GM21529 (cell line): Measurements from ENCODE around the gene TREH.

Source experiments
- ATAC-seq: cut with Tn5 transposase; IDR thresholded peaks from one replicate; pipeline ENCODE4 v1.9.1; 2021; ENCODE audit not compliant: unreplicated experiment

TREH gene

GRCh38 chr11:118651820-118652219 lies 27.6 kb downstream of the TREH start:
- ATAC-seq = no peak

GRCh38 chr11:118650366-118650765 lies 29.1 kb downstream of the TREH start:
- no peak for ATAC-seq

GRCh38 chr11:118649941-118650340 lies 29.5 kb downstream of the TREH start:
- ATAC-seq = no peak

GRCh38 chr11:118648291-118648690 lies 31.2 kb downstream of the TREH start:
- ATAC-seq = no peak

- ATAC-seq = no peak
Observed at GRCh38 chr11:118646393-118646792, 33.1 kb downstream of the TREH start.

GRCh38 chr11:118645066-118645715 lies 34.3 kb downstream of the TREH start:
- ATAC-seq = no peak

- ATAC-seq = no peak
Observed at GRCh38 chr11:118644496-118644895, 35.0 kb downstream of the TREH start.

- no peak for ATAC-seq
Observed at GRCh38 chr11:118643995-118644345, 35.5 kb downstream of the TREH start.

GRCh38 chr11:118643142-118643994 lies 36.1 kb downstream of the TREH start:
- no peak for ATAC-seq

- no peak for ATAC-seq
Observed at GRCh38 chr11:118641397-118642019, 37.9 kb downstream of the TREH start.

- ATAC-seq = no peak
Observed at GRCh38 chr11:118640332-118641154, 38.9 kb downstream of the TREH start.

GRCh38 chr11:118639899-118640298 lies 39.6 kb downstream of the TREH start:
- ATAC-seq = no peak

- ATAC-seq = no peak
Observed at GRCh38 chr11:118638726-118639125, 40.7 kb downstream of the TREH start.

- ATAC-seq = no peak
Observed at GRCh38 chr11:118636569-118637290, 42.7 kb downstream of the TREH start.

GRCh38 chr11:118635642-118636041 lies 43.8 kb downstream of the TREH start:
- no peak for ATAC-seq

GRCh38 chr11:118635237-118635591 lies 44.2 kb downstream of the TREH start:
- no peak for ATAC-seq

GRCh38 chr11:118634431-118635236 lies 44.8 kb downstream of the TREH start:
- ATAC-seq = no peak

- ATAC-seq = no peak
Observed at GRCh38 chr11:118633979-118634378, 45.5 kb downstream of the TREH start.

GRCh38 chr11:118633319-118633690 lies 46.1 kb downstream of the TREH start:
- ATAC-seq = no peak
